BJ (cell line): Measurements from ENCODE around the gene RPL37A. TPM values are rescaled to one million over a fixed set of nuclear protein-coding genes. Genes with fewer than 3 reads are reported as not detected.

Source experiments
- CTCF ChIA-PET: fragments of 350-600 bp; formaldehyde crosslinking; extraction: SDS; loops from one replicate; lab custom pipeline; 2021; ENCODE audit warnings: antibody characterized with exemption, inconsistent platforms; lab: Yijun Ruan, JAX
- POLR2A ChIA-PET: fragments of 300-600 bp; sonication (Branson Sonifier 250); formaldehyde crosslinking; extraction: SDS; loops from one replicate; lab custom pipeline; 2021; ENCODE audit warnings: antibody characterized with exemption; lab: Charles Lee
- DNase-seq: peaks from one replicate; pipeline ENCODE4 v3.0.0-alpha.2; 2011; ENCODE audit warnings: low read depth
- H3K27me3 ChIP-seq: 2 replicates; pipeline ENCODE4 v1.6.0; 2011; ENCODE audit warnings: low read length; ENCODE audit not compliant: control insufficient read depth, insufficient read depth
- H3K36me3 ChIP-seq: 2 replicates; pipeline ENCODE4 v1.5.1; 2011; ENCODE audit warnings: low read length; ENCODE audit not compliant: control insufficient read depth, insufficient read depth
- H3K4me3 ChIP-seq: 2 replicates; pipeline ENCODE4 v1.5.1; 2011; ENCODE audit warnings: low read depth, mild to moderate bottlenecking, control low read depth, low read length
- CTCF ChIP-seq: IDR thresholded peaks from 2 replicates; pipeline ENCODE4 v1.5.1; 2011; ENCODE audit warnings: low read depth, mild to moderate bottlenecking, control low read depth, inconsistent platforms, low read length, moderate library complexity; ENCODE audit not compliant: insufficient read depth
- polyA plus RNA-seq: library from polyadenylated mRNA; depleted of rRNA; stranded (reverse); fragments of >200 nt; gene quantifications from 2 replicates; pipeline ENCODE4 v1.2.3, GENCODE V29; 2011

The RPL37A gene
- polyA plus RNA-seq, 1 experiment: 4,924 TPM

- POLR2A ChIA-PET: no interaction called here
- TF ChIP-seq CTCF: no peak
- Histone ChIP-seq H3K36me3 (no peaks in the 10 kb centered on the region; the same call in none of the 2 replicates), H3K27me3 (no peaks in the 10 kb centered on the region), H3K4me3 (no peak overlapping the region)
- CTCF ChIA-PET: interaction anchor here (0.6 to 1.0 kb wide), 2 partner anchors 9 to 25 kb away, joined by 3 read pairs; no protein-coding TSS in a partner anchor
- no peak for DNase-seq
Observed at GRCh38 chr2:216469661-216470060, 29.0 kb upstream of the RPL37A start.

GRCh38 chr2:216473187-216473586 is 25.5 kb upstream of the RPL37A start:
- no peak overlapping the region for H3K4me3 ChIP-seq
- H3K36me3 ChIP-seq: peaks cover 5% of the 10 kb centered on the region
- TF ChIP-seq CTCF: no peak
- POLR2A ChIA-PET: no interaction called here
- DNase-seq: no peak
- CTCF ChIA-PET: no interaction called here
- H3K27me3 ChIP-seq: no peaks in the 10 kb centered on the region

GRCh38 chr2:216474925-216475670 is 23.5 kb upstream of the RPL37A start:
- H3K36me3 ChIP-seq: peaks cover 7% of the 10 kb centered on the region
- H3K27me3 ChIP-seq: no peaks in the 10 kb centered on the region
- CTCF ChIA-PET: interaction anchor here (1.7 kb wide), 1 partner anchor 11 kb away, joined by 3 read pairs; no protein-coding TSS in a partner anchor
- TF ChIP-seq CTCF: no peak
- DNase-seq: no peak
- H3K4me3 ChIP-seq: no peak overlapping the region
- POLR2A ChIA-PET: interaction anchor here (0.6 kb wide), 1 partner anchor 32 kb away, joined by 3 read pairs; no protein-coding TSS in a partner anchor

- no peak for TF ChIP-seq CTCF
- DNase-seq: no peak
- Histone ChIP-seq H3K36me3 (peaks cover 9% of the 10 kb centered on the region), H3K4me3 (no peak overlapping the region), H3K27me3 (no peaks in the 10 kb centered on the region)
- CTCF ChIA-PET: interaction anchor here (1.7 kb wide), 1 partner anchor 12 kb away, joined by 3 read pairs; no protein-coding TSS in a partner anchor
- POLR2A ChIA-PET: no interaction called here
Observed at GRCh38 chr2:216475767-216476166, 22.9 kb upstream of the RPL37A start.

GRCh38 chr2:216477283-216478035 is 21.2 kb upstream of the RPL37A start:
- CTCF ChIA-PET: interaction anchor here (0.6 to 0.8 kb wide), 3 partner anchors 10 to 357 kb away, joined by 3 to 4 read pairs (median 3); no protein-coding TSS in a partner anchor
- POLR2A ChIA-PET: no interaction called here

More at GRCh38 chr2:216477283-216478035, 21.2 kb upstream of the RPL37A start:
- Histone ChIP-seq H3K36me3 (peaks cover 10% of the 10 kb centered on the region), H3K27me3 (no peaks in the 10 kb centered on the region), H3K4me3 (no peak overlapping the region)
- no peak for DNase-seq
- TF ChIP-seq CTCF: no peak
